ENCODE results near the gene PPP1R12B. TPM values are rescaled to one million over a fixed set of nuclear protein-coding genes. Genes with fewer than 3 reads are reported as not detected.
A peak's percentile ranks its signal among the peaks of the same experiment; 100 is the strongest.
"Not testable (repeated sequence)": the region's sequence is repeated elsewhere in the genome, so short reads cannot be mapped to it uniquely, and the experiment has no call there.

PPP1R12B gene
- total RNA-seq, 2 experiments from 2014 or later, result 19.1 to 23.5 TPM

DNA sequence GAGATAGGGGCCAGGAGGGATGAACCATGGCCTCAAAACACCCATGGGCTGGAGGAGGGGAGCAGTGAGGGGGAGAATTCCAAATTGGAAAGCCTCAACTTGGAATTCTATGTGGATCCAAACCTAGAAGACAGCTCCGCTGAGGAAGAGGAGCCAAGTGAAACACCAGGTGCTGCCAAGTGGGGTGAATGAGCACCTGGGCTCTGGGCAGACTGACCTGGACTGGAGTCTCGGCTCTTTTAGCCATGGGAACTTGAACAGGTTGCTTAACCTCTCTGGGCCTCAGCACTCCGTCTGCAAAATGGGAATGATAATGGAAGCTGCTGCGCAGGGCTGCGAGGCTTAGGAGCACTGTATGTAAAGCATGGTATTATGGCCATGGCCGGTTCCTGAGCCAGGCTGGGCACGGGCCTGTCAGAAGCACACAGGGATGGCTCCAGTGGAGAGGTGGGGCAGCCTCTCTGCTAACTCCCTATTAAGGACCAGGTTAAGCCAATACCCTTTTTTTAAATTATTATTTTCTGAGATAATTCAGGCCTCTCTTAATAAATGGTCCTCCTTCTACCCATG, 280.2 kb downstream of the PPP1R12B start:
- TF ChIP-seq EZH2phosphoT487 (IDR thresholded peaks at IDR 0.05; ENCODE audit: borderline replicate concordance, low read depth, low read length), result no peak
- no peak overlapping the region for H3K27ac ChIP-seq (ENCODE audit: low read depth, low read length, poor library complexity, severe bottlenecking)
- POLR2A ChIA-PET, result no interaction called here
- H3K4me3 ChIP-seq (ENCODE audit: low read depth, low read length, poor library complexity, severe bottlenecking), result no peak overlapping the region
- H2AFZ ChIP-seq (ENCODE audit: low read length), result no peak overlapping the region
- peaks cover 27% of the 10 kb centered on the region for H3K4me1 ChIP-seq (ENCODE audit: insufficient read depth, low read length, poor library complexity, severe bottlenecking)
- H3K36me3 ChIP-seq (ENCODE audit: insufficient read depth, low read length), result no peaks in the 10 kb centered on the region
- no peaks in the 10 kb centered on the region for H3K9me2 ChIP-seq (ENCODE audit: insufficient read depth, low read length)
- BruUV-seq (replicated peaks), result no TSS peak
- H3K4me2 ChIP-seq (ENCODE audit: low read length), result no peak overlapping the region
- H3K79me2 ChIP-seq (ENCODE audit: insufficient read depth, low read depth, low read length), result no peaks in the 10 kb centered on the region
- H3K9me3 ChIP-seq (ENCODE audit: low read length), result no peaks in the 10 kb centered on the region
- DNase-seq (ENCODE audit: low spot score), result no peak
- intact Hi-C loops (cut with micrococcal nuclease; ENCODE audit: unreplicated experiment), result no loop called here
- no peaks in the 10 kb centered on the region for H4K20me1 ChIP-seq (ENCODE audit: insufficient read depth, low read length)
- CTCF ChIA-PET (ENCODE audit: unreplicated experiment), result no interaction called here

DNA sequence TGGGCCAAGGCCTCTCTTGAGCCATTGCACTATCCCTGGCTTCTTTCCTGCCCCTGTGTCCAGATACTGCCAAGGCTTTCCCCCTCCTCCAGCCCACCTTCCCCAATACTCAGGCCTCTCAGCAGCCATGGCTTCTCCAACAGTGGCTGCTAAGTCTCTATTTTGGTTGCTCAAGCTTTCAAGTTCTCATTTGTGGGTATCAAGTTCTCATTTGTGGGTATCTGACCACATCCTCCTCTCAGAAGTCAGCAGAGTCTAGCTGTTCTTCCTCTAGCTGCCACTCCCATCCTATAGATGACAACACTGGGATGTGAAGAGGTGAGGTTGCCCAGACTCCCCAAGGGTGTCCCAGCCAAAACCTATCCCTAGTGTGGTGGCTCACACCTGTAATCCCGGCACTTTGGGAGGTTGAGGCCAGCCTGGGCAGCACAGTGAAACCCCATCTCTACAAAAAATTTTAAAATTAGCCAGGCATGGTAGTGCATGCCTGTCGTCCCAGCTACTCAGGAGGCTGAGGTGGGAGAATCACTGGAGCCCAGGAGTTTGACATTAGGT, 280.8 kb downstream of the PPP1R12B start:
- H3K36me3 ChIP-seq (ENCODE audit: insufficient read depth, low read length); intact Hi-C loops (cut with micrococcal nuclease; ENCODE audit: unreplicated experiment); H3K79me2 ChIP-seq (ENCODE audit: insufficient read depth, low read depth, low read length); POLR2A ChIA-PET; H3K27ac ChIP-seq (ENCODE audit: low read depth, low read length, poor library complexity, severe bottlenecking); H3K9me2 ChIP-seq (ENCODE audit: insufficient read depth, low read length); H3K4me2 ChIP-seq (ENCODE audit: low read length); CTCF ChIA-PET (ENCODE audit: unreplicated experiment); BruUV-seq (replicated peaks); H2AFZ ChIP-seq (ENCODE audit: low read length); H3K4me3 ChIP-seq (ENCODE audit: low read depth, low read length, poor library complexity, severe bottlenecking); H3K9me3 ChIP-seq (ENCODE audit: low read length); H4K20me1 ChIP-seq (ENCODE audit: insufficient read depth, low read length): not testable (repeated sequence)
- peak; percentile 22 for DNase-seq (ENCODE audit: low spot score)
- H3K4me1 ChIP-seq (ENCODE audit: insufficient read depth, low read length, poor library complexity, severe bottlenecking), result peaks cover 27% of the 10 kb centered on the region

DNA sequence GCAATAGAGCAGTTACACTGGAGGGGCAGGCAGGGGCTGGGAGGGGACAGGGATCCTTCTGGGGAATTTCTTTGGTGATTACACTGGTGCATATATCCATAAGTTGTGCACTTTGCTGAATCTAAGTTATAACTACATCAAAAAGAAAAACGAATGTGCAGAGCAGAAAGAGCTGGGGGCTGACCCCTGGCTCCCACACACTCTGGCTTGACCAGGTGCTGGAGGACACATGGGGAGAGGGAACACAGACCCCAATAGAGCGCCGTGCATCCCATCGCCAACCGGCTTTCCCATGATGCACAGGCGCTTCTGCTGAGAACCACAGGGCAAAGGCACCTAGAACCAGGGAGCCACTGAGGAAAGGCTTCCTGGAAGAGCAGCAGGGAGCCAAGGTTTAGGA, 281.6 kb downstream of the PPP1R12B start:
- H3K4me3 ChIP-seq (ENCODE audit: low read depth, low read length, poor library complexity, severe bottlenecking); DNase-seq (ENCODE audit: low spot score); H3K4me2 ChIP-seq (ENCODE audit: low read length); CTCF ChIA-PET (ENCODE audit: unreplicated experiment); intact Hi-C loops (cut with micrococcal nuclease; ENCODE audit: unreplicated experiment); H3K79me2 ChIP-seq (ENCODE audit: insufficient read depth, low read depth, low read length); BruUV-seq (replicated peaks); H3K9me2 ChIP-seq (ENCODE audit: insufficient read depth, low read length); H3K36me3 ChIP-seq (ENCODE audit: insufficient read depth, low read length); H3K27ac ChIP-seq (ENCODE audit: low read depth, low read length, poor library complexity, severe bottlenecking); H3K9me3 ChIP-seq (ENCODE audit: low read length); H2AFZ ChIP-seq (ENCODE audit: low read length); H4K20me1 ChIP-seq (ENCODE audit: insufficient read depth, low read length): not testable (repeated sequence)
- POLR2A ChIA-PET, result interaction anchor here (0.6 to 0.7 kb wide), 2 partner anchors 728 to 756 kb away, joined by 3 to 4 read pairs; no protein-coding TSS in a partner anchor
- peaks cover 27% of the 10 kb centered on the region for H3K4me1 ChIP-seq (ENCODE audit: insufficient read depth, low read length, poor library complexity, severe bottlenecking)

DNA sequence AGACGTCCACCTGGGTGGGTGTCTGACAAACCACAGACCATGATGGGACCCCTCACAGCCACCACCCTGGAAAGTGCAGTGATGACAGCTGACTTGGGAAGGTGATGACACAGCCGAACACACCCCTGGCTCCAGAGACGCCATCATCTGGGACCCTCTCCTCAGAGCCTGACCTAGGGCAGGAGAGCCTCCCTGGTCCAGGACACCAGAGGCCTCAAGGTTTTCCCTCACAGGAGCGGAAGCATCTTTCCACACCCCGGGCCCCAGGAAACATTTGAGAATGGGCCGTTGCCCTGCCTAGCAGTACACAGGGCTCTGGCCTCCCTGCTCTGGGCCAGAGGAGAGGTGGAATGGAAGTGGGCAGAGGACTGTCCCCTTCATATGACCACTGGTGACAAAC, 282.0 kb downstream of the PPP1R12B start:
- ChIA-PET POLR2A (interaction anchor here (0.6 kb wide), 1 partner anchor 755 kb away, joined by 4 read pairs; no protein-coding TSS in a partner anchor), CTCF (ENCODE audit: unreplicated experiment) (no interaction called here)

More for the DNA sequence above, 282.0 kb downstream of the PPP1R12B start:
- TF ChIP-seq, protein P1, sequence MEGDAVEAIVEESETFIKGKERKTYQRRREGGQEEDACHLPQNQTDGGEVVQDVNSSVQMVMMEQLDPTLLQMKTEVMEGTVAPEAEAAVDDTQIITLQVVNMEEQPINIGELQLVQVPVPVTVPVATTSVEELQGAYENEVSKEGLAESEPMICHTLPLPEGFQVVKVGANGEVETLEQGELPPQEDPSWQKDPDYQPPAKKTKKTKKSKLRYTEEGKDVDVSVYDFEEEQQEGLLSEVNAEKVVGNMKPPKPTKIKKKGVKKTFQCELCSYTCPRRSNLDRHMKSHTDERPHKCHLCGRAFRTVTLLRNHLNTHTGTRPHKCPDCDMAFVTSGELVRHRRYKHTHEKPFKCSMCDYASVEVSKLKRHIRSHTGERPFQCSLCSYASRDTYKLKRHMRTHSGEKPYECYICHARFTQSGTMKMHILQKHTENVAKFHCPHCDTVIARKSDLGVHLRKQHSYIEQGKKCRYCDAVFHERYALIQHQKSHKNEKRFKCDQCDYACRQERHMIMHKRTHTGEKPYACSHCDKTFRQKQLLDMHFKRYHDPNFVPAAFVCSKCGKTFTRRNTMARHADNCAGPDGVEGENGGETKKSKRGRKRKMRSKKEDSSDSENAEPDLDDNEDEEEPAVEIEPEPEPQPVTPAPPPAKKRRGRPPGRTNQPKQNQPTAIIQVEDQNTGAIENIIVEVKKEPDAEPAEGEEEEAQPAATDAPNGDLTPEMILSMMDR (conservative IDR thresholded peaks at IDR 0.05; ENCODE audit: low read length), result no peak
- no peak for TF ChIP-seq EZH2phosphoT487 (IDR thresholded peaks at IDR 0.05; ENCODE audit: borderline replicate concordance, low read depth, low read length)
- no peak overlapping the region for H3K27ac ChIP-seq (ENCODE audit: low read depth, low read length, poor library complexity, severe bottlenecking)
- H3K4me3 ChIP-seq (ENCODE audit: low read depth, low read length, poor library complexity, severe bottlenecking), result no peak overlapping the region
- no peaks in the 10 kb centered on the region for H4K20me1 ChIP-seq (ENCODE audit: insufficient read depth, low read length)
- intact Hi-C loops (cut with micrococcal nuclease; ENCODE audit: unreplicated experiment), result no loop called here
- no peak overlapping the region for H3K4me2 ChIP-seq (ENCODE audit: low read length)
- H3K9me2 ChIP-seq (ENCODE audit: insufficient read depth, low read length), result no peaks in the 10 kb centered on the region
- no peak for DNase-seq (ENCODE audit: low spot score)
- peaks cover 26% of the 10 kb centered on the region for H3K4me1 ChIP-seq (ENCODE audit: insufficient read depth, low read length, poor library complexity, severe bottlenecking)
- H3K9me3 ChIP-seq (ENCODE audit: low read length), result no peaks in the 10 kb centered on the region
- no peaks in the 10 kb centered on the region for H3K79me2 ChIP-seq (ENCODE audit: insufficient read depth, low read depth, low read length)
- no peak overlapping the region for H2AFZ ChIP-seq (ENCODE audit: low read length)
- BruUV-seq (replicated peaks), result no TSS peak
- no peaks in the 10 kb centered on the region for H3K36me3 ChIP-seq (ENCODE audit: insufficient read depth, low read length)

All from OCI-LY7 (cell line).